OCI-LY1 (cell line): ENCODE measurements around the gene ANKRD40CL.

Experiments used
- H2AFZ ChIP-seq: fragments of 200-600 bp; sonication (generic), shearing (Covaris generic); 2 replicates; pipeline ENCODE4 v1.6.0; 2014; ENCODE audit warnings: antibody characterized with exemption, mild to moderate bottlenecking, low read length
- H3F3A ChIP-seq: fragments of 200-600 bp; sonication (generic), shearing (Covaris generic); 2 replicates; pipeline ENCODE4 v1.6.0; 2014; ENCODE audit warnings: mild to moderate bottlenecking, antibody characterized with exemption, low read length, moderate library complexity; ENCODE audit not compliant: insufficient read depth
- H3K27ac ChIP-seq: fragments of 200-600 bp; sonication (generic); 2 replicates; pipeline ENCODE4 v1.5.1; 2014; ENCODE audit warnings: low read length, mixed run types, mild to moderate bottlenecking, low read depth; ENCODE audit not compliant: poor library complexity, severe bottlenecking
- H3K27me3 ChIP-seq: fragments of 200-600 bp; sonication (generic); 2 replicates; pipeline ENCODE4 v1.6.0; 2014; ENCODE audit warnings: antibody characterized with exemption, mild to moderate bottlenecking, low read length, moderate library complexity; ENCODE audit not compliant: insufficient read depth
- H3K36me3 ChIP-seq: fragments of 200-600 bp; sonication (generic); 2 replicates; pipeline ENCODE4 v1.6.1; 2014; ENCODE audit warnings: mild to moderate bottlenecking, antibody characterized with exemption, low read length, moderate library complexity, mixed read lengths; ENCODE audit not compliant: insufficient read depth
- H3K4me1 ChIP-seq: fragments of 200-600 bp; sonication (generic); 2 replicates; pipeline ENCODE4 v1.5.1; 2014; ENCODE audit warnings: mild to moderate bottlenecking, low read length, moderate library complexity; ENCODE audit not compliant: insufficient read depth, severe bottlenecking
- H3K4me2 ChIP-seq: fragments of 200-600 bp; sonication (generic), shearing (Covaris generic); 2 replicates; pipeline ENCODE4 v1.6.1; 2014; ENCODE audit warnings: low read length
- H3K4me3 ChIP-seq: fragments of 200-600 bp; sonication (generic); 2 replicates; pipeline ENCODE4 v1.5.1; 2014; ENCODE audit warnings: low read length, low read depth, mild to moderate bottlenecking, mixed read lengths; ENCODE audit not compliant: poor library complexity, severe bottlenecking
- H3K79me2 ChIP-seq: fragments of 200-600 bp; shearing (Covaris generic); 2 replicates; pipeline ENCODE4 v1.6.1; 2016; ENCODE audit warnings: mixed run types, low read length, mixed read lengths; ENCODE audit not compliant: insufficient read depth
- H3K9ac ChIP-seq: fragments of 200-600 bp; sonication (generic), shearing (Covaris generic); 2 replicates; pipeline ENCODE4 v1.6.1; 2014; ENCODE audit warnings: mild to moderate bottlenecking, low read length, mixed read lengths
- H3K9me2 ChIP-seq: fragments of 200-600 bp; sonication (generic), shearing (Covaris generic); 2 replicates; pipeline ENCODE4 v1.6.1; 2014; ENCODE audit warnings: low read depth, mild to moderate bottlenecking, low read length, mixed read lengths
- H3K9me3 ChIP-seq: fragments of 200-600 bp; shearing (Covaris generic); 2 replicates; pipeline ENCODE4 v1.6.1; 2014; ENCODE audit warnings: low read length, mixed read lengths
- H4K20me1 ChIP-seq: fragments of 200-600 bp; sonication (generic), shearing (Covaris generic); 2 replicates; pipeline ENCODE4 v1.6.0; 2016; ENCODE audit warnings: mild to moderate bottlenecking, low read length; ENCODE audit not compliant: insufficient read depth
- EZH2 ChIP-seq: fragments of 200-600 bp; sonication (generic), shearing (Covaris generic); IDR thresholded peaks from 2 replicates; pipeline ENCODE4 v1.8.0; 2017; ENCODE audit warnings: borderline replicate concordance, mixed run types, mild to moderate bottlenecking, antibody characterized with exemption, low read length, moderate library complexity, mixed read lengths
- TF ChIP-seq, protein P1 (sequence below): fragments of 200-600 bp; sonication (generic), shearing (Covaris generic); IDR thresholded peaks from 2 replicates; pipeline ENCODE4 v1.5.1; 2017; ENCODE audit warnings: mild to moderate bottlenecking, antibody characterized with exemption, low read length, moderate library complexity, mixed read lengths

Gene ANKRD40CL

DNA sequence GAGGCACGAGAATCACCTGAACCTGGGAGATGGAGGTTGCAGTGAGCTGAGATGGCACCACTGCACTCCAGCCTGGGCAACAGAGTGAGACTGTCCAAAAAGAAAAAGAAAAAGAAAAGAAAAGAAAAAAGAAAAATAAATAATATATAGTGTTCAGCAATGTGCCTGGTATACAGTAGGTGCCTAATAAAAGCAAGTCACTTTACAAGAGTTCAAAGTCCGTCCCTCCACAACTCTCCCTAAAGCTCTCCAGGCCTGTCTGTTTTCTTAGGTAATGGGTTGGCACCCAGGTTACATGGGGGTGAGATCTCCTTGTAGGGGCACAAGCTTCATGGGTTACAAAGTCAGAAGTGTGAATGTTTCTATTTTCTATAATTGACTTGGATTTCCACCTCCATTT lies 16.6 kb upstream of the ANKRD40CL start:
- no peak for TF ChIP-seq EZH2
- TF ChIP-seq, protein P1, sequence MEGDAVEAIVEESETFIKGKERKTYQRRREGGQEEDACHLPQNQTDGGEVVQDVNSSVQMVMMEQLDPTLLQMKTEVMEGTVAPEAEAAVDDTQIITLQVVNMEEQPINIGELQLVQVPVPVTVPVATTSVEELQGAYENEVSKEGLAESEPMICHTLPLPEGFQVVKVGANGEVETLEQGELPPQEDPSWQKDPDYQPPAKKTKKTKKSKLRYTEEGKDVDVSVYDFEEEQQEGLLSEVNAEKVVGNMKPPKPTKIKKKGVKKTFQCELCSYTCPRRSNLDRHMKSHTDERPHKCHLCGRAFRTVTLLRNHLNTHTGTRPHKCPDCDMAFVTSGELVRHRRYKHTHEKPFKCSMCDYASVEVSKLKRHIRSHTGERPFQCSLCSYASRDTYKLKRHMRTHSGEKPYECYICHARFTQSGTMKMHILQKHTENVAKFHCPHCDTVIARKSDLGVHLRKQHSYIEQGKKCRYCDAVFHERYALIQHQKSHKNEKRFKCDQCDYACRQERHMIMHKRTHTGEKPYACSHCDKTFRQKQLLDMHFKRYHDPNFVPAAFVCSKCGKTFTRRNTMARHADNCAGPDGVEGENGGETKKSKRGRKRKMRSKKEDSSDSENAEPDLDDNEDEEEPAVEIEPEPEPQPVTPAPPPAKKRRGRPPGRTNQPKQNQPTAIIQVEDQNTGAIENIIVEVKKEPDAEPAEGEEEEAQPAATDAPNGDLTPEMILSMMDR: no peak
- Histone ChIP-seq H3K9me3 (no peaks in the 10 kb centered on the region), H3K4me2 (no peak overlapping the region)

DNA sequence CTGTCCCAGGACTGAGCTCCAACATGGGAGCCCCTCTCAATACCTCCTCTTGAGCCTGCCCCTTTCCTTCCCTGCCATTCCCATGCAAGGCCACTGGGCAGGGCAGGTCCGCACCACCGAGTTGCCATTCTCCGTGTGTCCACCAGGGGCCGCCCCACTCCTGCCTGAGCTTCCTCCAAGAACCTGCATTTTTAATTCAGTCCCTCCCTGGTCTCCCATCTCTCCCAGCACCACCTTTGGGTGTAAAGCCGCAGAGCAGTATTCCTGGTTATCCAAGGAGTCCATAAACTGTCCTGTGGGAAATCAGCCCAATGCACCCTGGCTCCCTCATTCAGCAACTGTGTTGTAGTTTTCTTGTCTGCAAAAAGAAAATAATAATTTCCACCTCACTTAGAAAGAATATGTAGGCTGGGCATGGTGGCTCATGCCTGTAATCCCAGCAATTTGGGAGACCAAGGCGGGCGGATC lies 15.9 kb upstream of the ANKRD40CL start:
- H3K9me3 ChIP-seq: no peaks in the 10 kb centered on the region
- H3K9me2 ChIP-seq: no peaks in the 10 kb centered on the region
- no peak overlapping the region for H3K4me2 ChIP-seq
- H3K9ac ChIP-seq: no peak overlapping the region
- H3K36me3 ChIP-seq: no peaks in the 10 kb centered on the region
- H3K4me1 ChIP-seq: no peaks in the 10 kb centered on the region
- H3K4me3 ChIP-seq: no peak overlapping the region
- H3K27me3 ChIP-seq: no peaks in the 10 kb centered on the region
- TF ChIP-seq, protein P1: peak; percentile 96
- no peak for TF ChIP-seq EZH2
- H3F3A ChIP-seq: no peaks in the 10 kb centered on the region
- H4K20me1 ChIP-seq: no peaks in the 10 kb centered on the region
- H3K79me2 ChIP-seq: no peaks in the 10 kb centered on the region
- no peak overlapping the region for H2AFZ ChIP-seq
- H3K27ac ChIP-seq: no peak overlapping the region

More for the DNA sequence above, 16.6 kb upstream of the ANKRD40CL start:
- no peak overlapping the region for H2AFZ ChIP-seq
- no peak overlapping the region for H3K4me3 ChIP-seq
- no peaks in the 10 kb centered on the region for H3K4me1 ChIP-seq
- no peaks in the 10 kb centered on the region for H3K27me3 ChIP-seq
- no peaks in the 10 kb centered on the region for H3K9me2 ChIP-seq
- H3K9ac ChIP-seq: no peak overlapping the region
- no peaks in the 10 kb centered on the region for H4K20me1 ChIP-seq
- no peaks in the 10 kb centered on the region for H3K79me2 ChIP-seq
- no peaks in the 10 kb centered on the region for H3K36me3 ChIP-seq
- no peaks in the 10 kb centered on the region for H3F3A ChIP-seq
- H3K27ac ChIP-seq: no peak overlapping the region

DNA sequence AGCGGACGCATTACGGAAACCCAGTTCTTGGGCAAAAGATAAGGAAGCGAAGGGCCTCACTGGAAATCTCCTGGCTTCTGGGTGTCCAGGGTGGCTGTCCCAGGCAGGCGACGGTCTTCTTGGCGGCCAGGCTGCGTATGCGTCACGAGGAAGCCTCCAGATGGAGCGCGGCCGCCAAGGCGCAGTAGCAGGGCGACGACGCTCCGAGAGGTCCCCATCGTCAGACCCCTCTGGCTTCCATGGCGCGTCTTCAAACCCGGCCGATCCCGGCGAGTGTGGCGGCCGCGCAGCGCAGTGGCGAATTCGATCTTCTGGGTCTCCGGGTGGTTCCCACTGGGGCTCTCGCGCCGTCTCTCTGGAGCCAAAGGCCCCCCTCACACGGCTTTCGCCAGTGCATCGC lies 13.8 kb upstream of the ANKRD40CL start:
- no peaks in the 10 kb centered on the region for H3K9me2 ChIP-seq
- no peak overlapping the region for H3K4me3 ChIP-seq

More for the DNA sequence above, 13.8 kb upstream of the ANKRD40CL start:
- Histone ChIP-seq H3K79me2 (no peaks in the 10 kb centered on the region), H3K27ac (no peak overlapping the region), H2AFZ (no peak overlapping the region), H3K36me3 (no peaks in the 10 kb centered on the region), H3K4me2 (no peak overlapping the region), H4K20me1 (no peaks in the 10 kb centered on the region), H3K9me3 (no peaks in the 10 kb centered on the region), H3K4me1 (no peaks in the 10 kb centered on the region), H3K9ac (no peak overlapping the region), H3K27me3 (no peaks in the 10 kb centered on the region), H3F3A (no peaks in the 10 kb centered on the region)
- no peak for TF ChIP-seq EZH2
- TF ChIP-seq, protein P1: no peak
